IPS DF 4.7 (cell line): ENCODE data around the gene STX17.
"Not testable (repeated sequence)": the region's sequence is repeated elsewhere in the genome, so short reads cannot be mapped to it uniquely, and the experiment has no call there.

Experiments used
- DNase-seq: peaks from one replicate; pipeline ENCODE4 v3.0.0-alpha.2; 2013; ENCODE audit warnings: low spot score; ENCODE audit errors: extremely low read depth

STX17 gene

GRCh38 chr9:99906403-99907207 lies at the start of gene STX17:
Gene STX17 (plus strand): TSS chr9:99906654. CDS start chr9:99915240, 8,586 bp downstream.
- no peak for DNase-seq

GRCh38 chr9:99857576-99857975 lies 48.9 kb upstream of the STX17 start:
- not testable (repeated sequence) for DNase-seq

GRCh38 chr9:99858087-99858486 lies 48.4 kb upstream of the STX17 start:
- no peak for DNase-seq

GRCh38 chr9:99859243-99859980 lies 47.0 kb upstream of the STX17 start:
- no peak for DNase-seq

- no peak for DNase-seq
These were observed 46.2 kb upstream of the STX17 start for GRCh38 chr9:99860266-99860665.

- no peak for DNase-seq
These were observed 42.5 kb upstream of the STX17 start for GRCh38 chr9:99863955-99864354.

- no peak for DNase-seq
These were observed 40.1 kb upstream of the STX17 start for GRCh38 chr9:99866398-99866797.

GRCh38 chr9:99867536-99867935 lies 38.9 kb upstream of the STX17 start:
- DNase-seq, result no peak

GRCh38 chr9:99867968-99868367 lies 38.5 kb upstream of the STX17 start:
- DNase-seq, result no peak

GRCh38 chr9:99868845-99869244 lies 37.6 kb upstream of the STX17 start:
- DNase-seq, result no peak

GRCh38 chr9:99870126-99870525 lies 36.3 kb upstream of the STX17 start:
- DNase-seq, result no peak

GRCh38 chr9:99873531-99873930 lies 32.9 kb upstream of the STX17 start:
- no peak for DNase-seq

- no peak for DNase-seq
These were observed 32.4 kb upstream of the STX17 start for GRCh38 chr9:99873943-99874584.

GRCh38 chr9:99876190-99876589 lies 30.3 kb upstream of the STX17 start:
- DNase-seq, result no peak

GRCh38 chr9:99878651-99879050 lies 27.8 kb upstream of the STX17 start:
- DNase-seq, result no peak

- DNase-seq, result no peak
These were observed 24.7 kb upstream of the STX17 start for GRCh38 chr9:99881769-99882168.

GRCh38 chr9:99885747-99886146 lies 20.7 kb upstream of the STX17 start:
- DNase-seq, result no peak

GRCh38 chr9:99889120-99889519 lies 17.3 kb upstream of the STX17 start:
- DNase-seq, result no peak

- no peak for DNase-seq
These were observed 11.6 kb upstream of the STX17 start for GRCh38 chr9:99894826-99895225.

- DNase-seq, result no peak
These were observed 10.9 kb upstream of the STX17 start for GRCh38 chr9:99895510-99895909.

- DNase-seq, result no peak
These were observed 10.3 kb upstream of the STX17 start for GRCh38 chr9:99896119-99896518.

GRCh38 chr9:99903393-99903792 lies 3.1 kb upstream of the STX17 start:
- DNase-seq, result no peak
